Neural cell (in vitro differentiated cells): ENCODE data around the gene RBMS3. TPM values are rescaled to one million over a fixed set of nuclear protein-coding genes. Genes with fewer than 3 reads are reported as not detected.

Experiments
- H2AFZ ChIP-seq: fragments of 200-600, 300-800 bp; sonication (generic), shearing (Covaris generic); 2 replicates; pipeline ENCODE4 v1.6.0; 2014; ENCODE audit warnings: low read depth, mild to moderate bottlenecking, antibody characterized with exemption, low read length, moderate library complexity
- H3F3A ChIP-seq: fragments of 200-600 bp; shearing (Covaris generic); 2 replicates; pipeline ENCODE4 v1.6.1; 2016; ENCODE audit warnings: mild to moderate bottlenecking, moderate library complexity, mixed read lengths, antibody characterized with exemption, low read length; ENCODE audit not compliant: insufficient read depth, poor library complexity, severe bottlenecking
- H3K27ac ChIP-seq: fragments of 200-600, 300-800 bp; sonication (generic), shearing (Covaris generic); 2 replicates; pipeline ENCODE4 v1.5.1; 2014; ENCODE audit warnings: mild to moderate bottlenecking, low read length, moderate library complexity
- H3K27me3 ChIP-seq: fragments of 300-800, 200-600 bp; sonication (generic), shearing (Covaris generic); 2 replicates; pipeline ENCODE4 v1.6.0; 2014; ENCODE audit warnings: mild to moderate bottlenecking, low read depth, low read length, moderate library complexity; ENCODE audit not compliant: insufficient read depth
- H3K36me3 ChIP-seq: fragments of 300-800, 200-600 bp; sonication (generic), shearing (Covaris generic); 2 replicates; pipeline ENCODE4 v1.5.1; 2014; ENCODE audit warnings: mild to moderate bottlenecking, antibody characterized with exemption, low read length, moderate library complexity; ENCODE audit not compliant: insufficient read depth
- H3K4me2 ChIP-seq: fragments of 300-800, 200-600 bp; sonication (generic), shearing (Covaris generic); 2 replicates; pipeline ENCODE4 v1.6.0; 2014; ENCODE audit warnings: mild to moderate bottlenecking, low read length
- H3K4me3 ChIP-seq: fragments of 300-800, 200-600 bp; sonication (generic), shearing (Covaris generic); 2 replicates; pipeline ENCODE4 v1.5.1; 2014; ENCODE audit warnings: mild to moderate bottlenecking, low read length, moderate library complexity
- H3K79me2 ChIP-seq: fragments of 200-600 bp; shearing (Covaris generic); replicated peaks from 2 replicates; pipeline ENCODE4 v1.6.0; 2014; ENCODE audit warnings: mild to moderate bottlenecking, low read length, moderate library complexity; ENCODE audit not compliant: insufficient read depth
- H3K9ac ChIP-seq: fragments of 300-800, 200-600 bp; sonication (generic), shearing (Covaris generic); 2 replicates; pipeline ENCODE4 v1.6.1; 2016; ENCODE audit warnings: mild to moderate bottlenecking, low read length, mixed read lengths
- H3K9me2 ChIP-seq: fragments of 200-600 bp; shearing (Covaris generic); 2 replicates; pipeline ENCODE4 v1.6.1; 2016; ENCODE audit warnings: mild to moderate bottlenecking, low read length, mixed read lengths; ENCODE audit not compliant: insufficient read depth
- H3K9me3 ChIP-seq: fragments of 200-600, 300-800 bp; sonication (generic), shearing (Covaris generic); 2 replicates; pipeline ENCODE4 v1.6.1; 2016; ENCODE audit warnings: mild to moderate bottlenecking, mixed run types, low read length, moderate library complexity, mixed read lengths
- H4K20me1 ChIP-seq: fragments of 200-600 bp; shearing (Covaris generic); 2 replicates; pipeline ENCODE4 v1.6.1; 2016; ENCODE audit warnings: mild to moderate bottlenecking, mixed run types; ENCODE audit not compliant: insufficient read depth
- CTCF ChIP-seq: fragments of 450-650 bp; IDR thresholded peaks from 2 replicates; pipeline ENCODE4 v1.5.1; 2014; ENCODE audit warnings: antibody characterized with exemption, mild to moderate bottlenecking, moderate library complexity; ENCODE audit not compliant: poor library complexity, severe bottlenecking
- EP300 ChIP-seq: fragments of 450-650 bp; conservative IDR thresholded peaks from 2 replicates; pipeline ENCODE4 v1.6.1; 2014; ENCODE audit warnings: antibody characterized with exemption, mild to moderate bottlenecking, moderate library complexity; ENCODE audit not compliant: poor library complexity, severe bottlenecking
- EZH2 ChIP-seq: fragments of 200-600, 300-800 bp; shearing (Covaris generic), sonication (generic); IDR thresholded peaks from 2 replicates; pipeline ENCODE4 v1.6.1; 2014; ENCODE audit warnings: antibody characterized with exemption, low read length, borderline replicate concordance, mild to moderate bottlenecking; ENCODE audit not compliant: insufficient read depth, poor library complexity, severe bottlenecking
- MXI1 ChIP-seq: fragments of 450-650 bp; conservative IDR thresholded peaks from 2 replicates; pipeline ENCODE4 v1.6.1; 2014; ENCODE audit warnings: antibody characterized with exemption, mild to moderate bottlenecking; ENCODE audit not compliant: poor library complexity, severe bottlenecking
- POLR2AphosphoS5 ChIP-seq: IDR thresholded peaks from 2 replicates; pipeline ENCODE4 v1.6.1; 2012
- RAD21 ChIP-seq: fragments of 450-650 bp; conservative IDR thresholded peaks from 2 replicates; pipeline ENCODE4 v1.6.1; 2014; ENCODE audit warnings: antibody characterized with exemption, mild to moderate bottlenecking, moderate library complexity
- REST ChIP-seq: IDR thresholded peaks from 2 replicates; pipeline ENCODE4 v1.6.1; 2012; ENCODE audit warnings: borderline replicate concordance
- SMC3 ChIP-seq: fragments of 450-650 bp; conservative IDR thresholded peaks from 2 replicates; pipeline ENCODE4 v1.6.1; 2014; ENCODE audit warnings: antibody characterized with exemption, mild to moderate bottlenecking, moderate library complexity; ENCODE audit not compliant: poor library complexity
- TAF1 ChIP-seq: IDR thresholded peaks from 2 replicates; pipeline ENCODE4 v1.6.1; 2012; ENCODE audit warnings: low read depth
- polyA plus RNA-seq: library from polyadenylated mRNA; depleted of rRNA; stranded (reverse); fragments of >200 nt; gene quantifications from 2 replicates; pipeline ENCODE4 v1.2.3, GENCODE V29; 2014

RBMS3 gene
- polyA plus RNA-seq, 1 donor from 2014 or later = 0.53 TPM

- no peaks in the 10 kb centered on the region for H3K36me3 ChIP-seq
- H3K27me3 ChIP-seq = no peaks in the 10 kb centered on the region
- no peak overlapping the region for H3K4me2 ChIP-seq
- H3K9me2 ChIP-seq = no peaks in the 10 kb centered on the region
- no peak for TF ChIP-seq POLR2AphosphoS5
- no peaks in the 10 kb centered on the region for H3K79me2 ChIP-seq
- H3K27ac ChIP-seq = no peak overlapping the region
- no peaks in the 10 kb centered on the region for H3F3A ChIP-seq
- no peak overlapping the region for H2AFZ ChIP-seq
- H4K20me1 ChIP-seq = no peaks in the 10 kb centered on the region
- no peaks in the 10 kb centered on the region for H3K9me3 ChIP-seq
- no peak overlapping the region for H3K9ac ChIP-seq
- H3K4me3 ChIP-seq = no peak overlapping the region
These were observed 325.0 kb downstream of the RBMS3 start for GRCh38 chr3:29605845-29606244.

GRCh38 chr3:29606416-29606815 lies 325.5 kb downstream of the RBMS3 start:
- TF ChIP-seq SMC3 (no peak), TAF1 (no peak), REST (no peak), CTCF (no peak), MXI1 (no peak), EZH2 (no peak), EP300 (peak; percentile 26), POLR2AphosphoS5 (no peak), RAD21 (no peak)
- H3K9me3 ChIP-seq = no peaks in the 10 kb centered on the region
- no peak overlapping the region for H2AFZ ChIP-seq
- H3K9ac ChIP-seq = no peak overlapping the region
- no peak overlapping the region for H3K4me2 ChIP-seq
- H3K27ac ChIP-seq = no peak overlapping the region
- H4K20me1 ChIP-seq = no peaks in the 10 kb centered on the region
- no peaks in the 10 kb centered on the region for H3K79me2 ChIP-seq
- H3K36me3 ChIP-seq = no peaks in the 10 kb centered on the region
- H3F3A ChIP-seq = no peaks in the 10 kb centered on the region
- H3K27me3 ChIP-seq = no peaks in the 10 kb centered on the region
- no peak overlapping the region for H3K4me3 ChIP-seq
- H3K9me2 ChIP-seq = no peaks in the 10 kb centered on the region
